NB4 (cell line): ENCODE results near the gene CEBPE.

ENCODE experiments used
- DNase-seq: peaks from one replicate; pipeline ENCODE4 v3.0.0; 2010; ENCODE audit warnings: low read depth
- H3K4me3 ChIP-seq: one replicate; pipeline ENCODE4 v1.5.1; 2011; ENCODE audit warnings: mild to moderate bottlenecking, low read depth, low read length, moderate library complexity
- CTCF ChIP-seq: IDR thresholded peaks from one replicate; pipeline ENCODE4 v1.5.1; 2012; ENCODE audit warnings: low read depth, low read length
- MYC ChIP-seq: IDR thresholded peaks from 2 replicates; pipeline ENCODE4 v1.6.1; 2011; ENCODE audit warnings: low read depth, low read length
- POLR2A ChIP-seq: IDR thresholded peaks from 2 replicates; pipeline ENCODE4 v1.6.1; 2011; ENCODE audit warnings: mild to moderate bottlenecking; ENCODE audit not compliant: insufficient read length; ENCODE audit errors: extremely low read depth
- TF ChIP-seq, protein P1 (sequence below): IDR thresholded peaks from 2 replicates; pipeline ENCODE4 v1.6.1; 2011; ENCODE audit warnings: low read depth, low read length

CEBPE gene

DNA sequence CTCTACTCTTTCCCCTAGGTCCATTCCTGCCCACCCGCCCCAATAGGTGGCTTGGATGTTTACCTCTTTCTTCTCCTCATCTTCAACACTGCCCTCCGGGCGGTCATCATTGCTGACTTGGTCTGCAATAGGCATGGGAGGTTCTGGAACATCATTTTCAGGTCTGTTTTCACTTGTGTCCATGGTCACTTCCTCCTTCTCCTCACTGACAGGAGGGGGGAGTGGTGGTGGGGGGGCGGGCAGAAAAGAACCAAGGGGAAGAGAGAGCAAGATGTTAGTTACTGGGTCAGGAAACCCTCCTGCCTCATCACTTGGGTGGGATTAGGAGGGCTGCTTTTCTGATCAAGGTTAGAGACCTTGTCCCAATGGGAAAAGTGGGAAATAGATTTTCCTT, 49.6 kb downstream of the CEBPE start:
- DNase-seq, result peak; percentile 36
- peak overlapping the region; percentile 40 for H3K4me3 ChIP-seq
- TF ChIP-seq MYC (no peak), CTCF (no peak), POLR2A (no peak)
- TF ChIP-seq, protein P1, sequence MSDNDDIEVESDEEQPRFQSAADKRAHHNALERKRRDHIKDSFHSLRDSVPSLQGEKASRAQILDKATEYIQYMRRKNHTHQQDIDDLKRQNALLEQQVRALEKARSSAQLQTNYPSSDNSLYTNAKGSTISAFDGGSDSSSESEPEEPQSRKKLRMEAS, result no peak

DNA sequence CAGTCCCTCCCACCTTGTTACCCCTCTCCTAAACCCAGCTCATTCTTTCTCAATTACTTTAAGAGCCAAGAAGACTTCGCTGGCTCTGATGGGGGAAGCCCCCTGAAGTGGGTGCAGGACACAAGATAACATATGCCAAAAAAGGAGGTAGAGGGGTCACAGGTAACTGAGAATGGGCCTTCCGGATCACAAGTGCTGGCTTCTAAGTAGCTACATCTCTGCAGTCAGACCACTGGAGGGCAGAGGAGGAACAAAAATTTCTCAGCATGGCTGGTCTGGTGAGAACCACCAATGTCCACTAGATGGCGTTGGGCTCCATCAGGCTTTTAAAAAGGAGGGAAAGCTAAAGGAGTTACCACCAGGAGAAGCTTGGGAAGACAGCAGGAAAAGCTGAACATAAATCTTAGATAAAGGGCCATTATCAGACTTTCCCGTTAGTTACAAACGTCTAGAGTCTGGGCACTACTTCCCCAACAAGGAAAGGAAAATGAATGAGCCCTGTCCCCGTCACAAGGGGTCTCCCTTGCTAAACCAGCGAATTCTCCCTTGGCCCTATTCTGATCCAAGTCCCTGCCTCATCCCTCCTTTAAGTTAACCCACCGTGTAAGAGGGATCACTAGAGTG, 50.2 kb downstream of the CEBPE start:
- TF ChIP-seq, protein P1, result peak; percentile 63
- TF ChIP-seq POLR2A (no peak), MYC (peak; percentile 77), CTCF (peak; percentile 98)
- peak overlapping the region; percentile 12 for H3K4me3 ChIP-seq
- peak; percentile 86 for DNase-seq

DNA sequence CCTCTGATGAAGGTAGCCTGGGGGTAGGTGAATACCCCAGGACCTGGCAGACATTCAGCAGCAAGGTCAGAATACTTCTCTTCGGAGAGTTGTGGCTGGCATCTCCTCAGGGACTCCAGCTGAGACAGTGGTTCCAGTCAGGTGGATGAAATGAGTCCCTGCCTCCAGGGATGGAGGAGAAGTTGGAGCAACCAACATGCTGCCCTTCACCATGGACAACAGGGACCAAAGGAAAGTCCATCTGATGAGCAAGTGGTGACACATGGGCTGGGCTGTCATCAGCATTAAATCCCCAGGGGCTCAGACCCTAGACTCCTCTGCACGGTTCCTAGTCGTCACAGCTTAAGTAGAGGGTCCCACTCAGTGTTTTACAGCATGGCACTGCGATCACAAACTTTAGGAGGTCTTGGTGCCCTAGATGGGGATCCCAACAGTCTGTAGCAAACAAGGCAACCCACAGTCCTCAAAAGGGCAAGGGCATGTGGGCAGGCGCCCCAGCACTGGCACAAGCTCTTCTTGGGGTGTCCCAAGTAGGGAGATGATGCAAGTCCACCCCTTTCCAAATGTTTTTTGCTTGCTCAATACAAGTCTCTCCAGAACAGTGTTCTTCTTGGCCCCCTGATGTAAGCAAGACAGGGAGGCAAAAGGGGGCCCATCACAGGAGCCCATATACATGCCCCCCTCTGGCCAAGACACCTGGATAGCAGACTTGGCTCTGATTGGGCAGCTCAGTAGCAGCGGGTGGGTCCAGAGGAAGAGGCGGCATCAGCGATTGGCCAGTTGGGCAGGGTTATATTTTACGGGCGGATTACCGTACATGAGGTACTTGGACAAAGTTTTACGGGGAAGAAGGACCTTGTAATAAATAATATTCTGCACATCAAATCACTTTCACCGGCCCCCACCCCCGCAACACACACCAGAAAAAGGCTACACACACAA, 50.9 kb downstream of the CEBPE start:
- DNase-seq, result no peak
- H3K4me3 ChIP-seq, result peak overlapping the region; percentile 12

More for the DNA sequence above, 50.9 kb downstream of the CEBPE start:
- TF ChIP-seq POLR2A (no peak), MYC (no peak), CTCF (no peak)
- TF ChIP-seq, protein P1, result no peak
